H1 (cell line): ENCODE measurements around the gene DENND4C. TPM values are rescaled to one million over a fixed set of nuclear protein-coding genes. Genes with fewer than 3 reads are reported as not detected.

Experiments used
- CTCF ChIA-PET: fragments of 300-600 bp; sonication (Branson Sonifier 250); formaldehyde crosslinking; loops from one replicate; lab custom pipeline; 2021; ENCODE audit not compliant: partially characterized antibody; lab: Charles Lee
- POLR2A ChIA-PET: fragments of 300-600 bp; sonication (Branson Sonifier 250); formaldehyde crosslinking; loops from one replicate; lab custom pipeline; 2021; ENCODE audit warnings: inconsistent platforms; ENCODE audit not compliant: partially characterized antibody; lab: Charles Lee
- DNase-seq, 2 experiments: peaks; one replicate each; pipeline versions ENCODE4 v3.0.0 to v3.0.0-alpha.2; 2010 to 2022; ENCODE audit warnings: low spot score in 2 of 2, low read depth in 1 of 2, mixed read lengths in 1 of 2
- FAIRE-seq: peaks from 2 replicates; lab custom pipeline; 2011; peaks lifted over from hg19 to GRCh38; lab: Jason Lieb, UNC
- H2AFZ ChIP-seq: 2 replicates; pipeline ENCODE4 v1.8.1; 2012; ENCODE audit warnings: low read length, inconsistent platforms
- H2AK5ac ChIP-seq: 2 replicates; pipeline ENCODE4 v1.6.1; 2013; ENCODE audit warnings: low read depth, low read length
- H2BK120ac ChIP-seq: replicated peaks from 2 replicates; pipeline ENCODE3; 2013; ENCODE audit warnings: low read depth, low read length, inconsistent platforms
- H2BK12ac ChIP-seq: 2 replicates; pipeline ENCODE4 v1.6.1; 2013; ENCODE audit warnings: low read depth, low read length
- H2BK15ac ChIP-seq: 2 replicates; pipeline ENCODE4 v1.6.1; 2013; ENCODE audit warnings: low read length
- H2BK20ac ChIP-seq: 2 replicates; pipeline ENCODE4 v1.6.1; 2013; ENCODE audit warnings: low read length
- H2BK5ac ChIP-seq: 2 replicates; pipeline ENCODE4 v1.6.1; 2013; ENCODE audit warnings: low read depth, low read length
- H3K14ac ChIP-seq: 2 replicates; pipeline ENCODE4 v1.6.1; 2013; ENCODE audit warnings: inconsistent platforms; ENCODE audit not compliant: insufficient read length
- H3K18ac ChIP-seq: 2 replicates; pipeline ENCODE4 v1.6.1; 2013; ENCODE audit warnings: low read length; ENCODE audit errors: extremely low read depth
- H3K23ac ChIP-seq: 2 replicates; pipeline ENCODE4 v1.6.1; 2013; ENCODE audit warnings: inconsistent platforms; ENCODE audit not compliant: insufficient read length
- H3K23me2 ChIP-seq: 2 replicates; pipeline ENCODE4 v1.6.1; 2013; ENCODE audit warnings: low read depth, low read length
- H3K27ac ChIP-seq: 2 replicates; pipeline ENCODE4 v1.6.1; 2011; ENCODE audit warnings: low read depth, low read length, inconsistent platforms
- H3K27me3 ChIP-seq, 4 experiments: replicated peaks in 1 of 4; 1 replicate in 1 of 4; 2 replicates in 3 of 4; pipeline versions ENCODE4 v1.6.1 to v1.8.1; 2011 to 2013; ENCODE audit warnings: low read length in 3 of 4, mild to moderate bottlenecking in 3 of 4, inconsistent platforms in 2 of 4, mixed read lengths in 2 of 4, moderate library complexity in 1 of 4; ENCODE audit not compliant: control insufficient read depth in 3 of 4, insufficient read depth in 3 of 4; ENCODE audit errors: extremely low read depth in 1 of 4
- H3K36me3 ChIP-seq, 4 experiments: 2 replicates each; pipeline versions ENCODE4 v1.6.1 to v1.8.1; 2011 to 2013; ENCODE audit warnings: mild to moderate bottlenecking in 4 of 4, low read length in 3 of 4, moderate library complexity in 2 of 4, control low read depth in 1 of 4, inconsistent platforms in 1 of 4; ENCODE audit not compliant: insufficient read depth in 4 of 4, control insufficient read depth in 2 of 4
- H3K4ac ChIP-seq: replicated peaks from 2 replicates; pipeline ENCODE3; 2013; ENCODE audit warnings: low read length, low read depth, mixed read lengths, inconsistent platforms; ENCODE audit not compliant: insufficient read length
- H3K4me1 ChIP-seq, 4 experiments: replicated peaks in 1 of 4; 1 replicate in 1 of 4; 2 replicates in 3 of 4; pipeline versions ENCODE4 v1.6.1 to v1.8.1; 2011 to 2013; ENCODE audit warnings: low read length in 3 of 4, inconsistent platforms in 2 of 4, mixed read lengths in 1 of 4; ENCODE audit not compliant: insufficient read depth in 4 of 4, control insufficient read depth in 3 of 4
- H3K4me2 ChIP-seq, 2 experiments: 2 replicates each; pipeline versions ENCODE4 v1.6.1 to v1.8.1; 2011 to 2013; ENCODE audit warnings: low read depth in 2 of 2, low read length in 2 of 2, control low read depth in 1 of 2, inconsistent platforms in 1 of 2, mild to moderate bottlenecking in 1 of 2; ENCODE audit not compliant: insufficient read depth in 1 of 2
- H3K4me3 ChIP-seq, 4 experiments: fragments of 200-600, 300-600 bp in 1 of 4; sonication (generic), shearing (Covaris generic), sonication (Bioruptor Twin) in 1 of 4; 2 replicates each; pipeline versions ENCODE4 v1.5.1 to v1.8.1; 2011 to 2016; ENCODE audit warnings: low read length in 4 of 4, low read depth in 3 of 4, control low read depth in 2 of 4, inconsistent platforms in 2 of 4, mild to moderate bottlenecking in 2 of 4, mixed read lengths in 1 of 4, moderate library complexity in 1 of 4; ENCODE audit not compliant: insufficient read depth in 2 of 4; ENCODE audit errors: extremely low read depth in 1 of 4
- H3K56ac ChIP-seq: replicated peaks from 2 replicates; pipeline ENCODE3; 2013; ENCODE audit warnings: low read depth, mild to moderate bottlenecking, mixed read lengths, low read length, inconsistent platforms; ENCODE audit not compliant: insufficient read length
- H3K79me1 ChIP-seq: 2 replicates; pipeline ENCODE4 v1.6.1; 2013; ENCODE audit warnings: low read depth, low read length, control low read depth
- H3K79me2 ChIP-seq, 2 experiments: 2 replicates each; pipeline versions ENCODE4 v1.6.1 to v1.8.1; 2012 to 2013; ENCODE audit warnings: low read length in 2 of 2, mild to moderate bottlenecking in 2 of 2, inconsistent platforms in 1 of 2; ENCODE audit not compliant: insufficient read depth in 2 of 2, control insufficient read depth in 1 of 2
- H3K9ac ChIP-seq, 4 experiments: replicated peaks in 1 of 4; 1 replicate in 1 of 4; 2 replicates in 3 of 4; pipeline versions ENCODE4 v1.6.1 to v1.8.1; 2011 to 2013; ENCODE audit warnings: low read depth in 3 of 4, low read length in 3 of 4, control low read depth in 2 of 4, mild to moderate bottlenecking in 2 of 4, moderate library complexity in 2 of 4, inconsistent platforms in 1 of 4; ENCODE audit errors: extremely low read depth in 1 of 4
- H3K9me3 ChIP-seq, 2 experiments: 2 replicates each; pipeline versions ENCODE4 v1.6.1 to v1.8.1; 2012 to 2013; ENCODE audit warnings: mild to moderate bottlenecking in 2 of 2, moderate library complexity in 2 of 2, control low read depth in 1 of 2, inconsistent platforms in 1 of 2, low read depth in 1 of 2, low read length in 1 of 2, mixed read lengths in 1 of 2; ENCODE audit not compliant: insufficient read depth in 2 of 2
- H4K20me1 ChIP-seq, 2 experiments: replicated peaks in 1 of 2; 2 replicates each; pipeline versions ENCODE3 to v1.8.1; 2011 to 2013; ENCODE audit warnings: inconsistent platforms in 2 of 2, low read length in 2 of 2, mild to moderate bottlenecking in 1 of 2; ENCODE audit not compliant: insufficient read depth in 2 of 2, control insufficient read depth in 1 of 2
- H4K5ac ChIP-seq: 2 replicates; pipeline ENCODE4 v1.6.1; 2013; ENCODE audit warnings: low read length, low read depth, mixed read lengths, inconsistent platforms; ENCODE audit not compliant: insufficient read length
- H4K8ac ChIP-seq: 2 replicates; pipeline ENCODE4 v1.8.0; 2013; ENCODE audit warnings: mild to moderate bottlenecking, moderate library complexity, low read length, inconsistent platforms; ENCODE audit not compliant: insufficient read depth; ENCODE audit errors: extremely low read depth
- H4K91ac ChIP-seq: replicated peaks from 2 replicates; pipeline ENCODE3; 2013; ENCODE audit warnings: low read length, mixed read lengths, inconsistent platforms; ENCODE audit not compliant: insufficient read length
- ASH2L ChIP-seq: fragments of 200-600, 300-600 bp; sonication (generic); IDR thresholded peaks from one replicate; pipeline ENCODE4 v1.7.1; 2017; ENCODE audit warnings: low read length
- BCL11A ChIP-seq, 2 experiments: IDR thresholded peaks; one replicate each; pipeline ENCODE4 v1.6.1; 2011; ENCODE audit warnings: low read depth in 2 of 2, low read length in 2 of 2, mild to moderate bottlenecking in 2 of 2
- HDAC2 ChIP-seq, 2 experiments: fragments of 300-600 bp in 1 of 2; sonication (generic) in 1 of 2; IDR thresholded peaks; 2 replicates each; pipeline ENCODE4 v1.6.1; 2011 to 2012; ENCODE audit warnings: low read depth in 2 of 2, low read length in 2 of 2, mild to moderate bottlenecking in 2 of 2, moderate library complexity in 2 of 2, borderline replicate concordance in 1 of 2, inconsistent platforms in 1 of 2
- JUN ChIP-seq: IDR thresholded peaks from 2 replicates; pipeline ENCODE4 v1.6.1; 2011; ENCODE audit warnings: low read depth, mild to moderate bottlenecking, improper control_type of control experiment, low read length
- KDM4A ChIP-seq: IDR thresholded peaks from one replicate; pipeline ENCODE4 v1.7.1; 2012; ENCODE audit warnings: low read depth, mild to moderate bottlenecking, moderate library complexity, low read length, inconsistent platforms; ENCODE audit not compliant: severe bottlenecking
- KDM5A ChIP-seq: fragments of 200-600 bp; IDR thresholded peaks from 2 replicates; pipeline ENCODE4 v1.7.1; 2012; ENCODE audit warnings: mild to moderate bottlenecking, low read length, inconsistent platforms, mixed read lengths
- NRF1 ChIP-seq: IDR thresholded peaks from 2 replicates; pipeline ENCODE4 v1.6.1; 2011; ENCODE audit warnings: mild to moderate bottlenecking, low read depth, low read length, improper control_type of control experiment
- POLR2A ChIP-seq, 2 experiments: IDR thresholded peaks; 1 replicate in 1 of 2; 2 replicates in 1 of 2; pipeline ENCODE4 v1.6.1; 2011; ENCODE audit warnings: low read depth in 2 of 2, low read length in 2 of 2, mild to moderate bottlenecking in 2 of 2; ENCODE audit errors: control extremely low read depth in 1 of 2
- RXRA ChIP-seq: IDR thresholded peaks from 2 replicates; pipeline ENCODE4 v1.6.1; 2011; ENCODE audit warnings: low read depth, mild to moderate bottlenecking, low read length, moderate library complexity; ENCODE audit not compliant: insufficient read depth
- SIN3A ChIP-seq, 2 experiments: IDR thresholded peaks in 1 of 2; conservative IDR thresholded peaks in 1 of 2; 2 replicates each; pipeline ENCODE4 v1.6.1; 2011 to 2012; ENCODE audit warnings: low read length in 2 of 2, improper control_type of control experiment in 1 of 2, low read depth in 1 of 2, mild to moderate bottlenecking in 1 of 2
- TBP ChIP-seq: IDR thresholded peaks from 2 replicates; pipeline ENCODE4 v1.6.1; 2011; ENCODE audit warnings: low read depth, low read length, improper control_type of control experiment
- WGBS, 2 experiments: shearing (Covaris generic) in 1 of 2; methylation state at CpG; one replicate each; pipeline versions ENCODE4 v1.1.6 to v1.1.7; 2013 to 2015; ENCODE audit warnings: low lambda C conversion rate in 2 of 2, mixed read lengths in 2 of 2, inconsistent platforms in 1 of 2, low coverage in 1 of 2, missing lambda C conversion rate in 1 of 2; ENCODE audit not compliant: insufficient replicate concordance in 2 of 2, insufficient coverage in 1 of 2, insufficient read length in 1 of 2; ENCODE audit errors: extremely low coverage in 1 of 2, missing lambda C conversion rate in 1 of 2; 5-methylcytosine and 5-hydroxymethylcytosine counted together
- polyA plus RNA-seq, 7 experiments: library from polyadenylated mRNA; depleted of rRNA in 3 of 7; stranded (reverse) in 5 of 7; unstranded in 2 of 7; fragments of >200 nt in 5 of 7; fragments of 200-250 nt in 2 of 7; gene quantifications; 1 replicate in 5 of 7; 2 replicates in 1 of 7; 4 replicates in 1 of 7; pipeline versions ENCODE4 v1.2.1 to v1.2.3, GENCODE V29; 2011 to 2013; ENCODE audit warnings: missing spikeins in 2 of 7, mixed read lengths in 2 of 7
- total RNA-seq: library from RNA; stranded (reverse); fragmentation: NEBNext Ultra II Directional; extraction: Animal tissue kit (Norgen Biotek cat#: 25700); gene quantifications from 2 replicates; pipeline ENCODE4 v1.2.1, GENCODE V29; 2021

DENND4C gene
- total and polyA plus RNA-seq, 2 of the 8 experiments (the other 6 are each of a cell fraction or from before 2014, with no cell fraction given): 6.9 to 18.9 TPM

DNA sequence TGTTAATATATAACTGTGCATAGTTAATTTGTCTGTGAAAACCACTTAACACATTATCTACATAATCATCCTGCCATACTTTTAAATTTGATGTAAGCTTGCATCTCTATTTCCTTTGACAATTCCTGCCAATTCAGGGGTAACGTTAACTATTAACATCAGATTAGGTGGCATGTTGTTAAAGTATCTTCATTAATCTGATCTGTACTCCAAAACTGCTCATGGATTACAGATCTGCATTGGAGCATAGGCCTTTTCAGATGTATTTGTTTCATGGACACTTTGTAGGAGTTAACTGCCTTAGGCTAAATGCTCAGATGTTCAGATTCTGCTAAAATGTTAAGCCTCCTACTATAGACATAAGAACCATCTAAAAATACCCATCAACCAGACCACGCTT, 146.4 kb downstream of the DENND4C start:
- H3K23me2 ChIP-seq: peaks cover 9% of the 10 kb centered on the region
- H3K27ac ChIP-seq: no peak overlapping the region
- peaks cover 5 to 14% of the 10 kb centered on the region in 2 experiments for H4K20me1 ChIP-seq
- no peak overlapping the region for H3K14ac ChIP-seq
- peak overlapping the region; percentile 75 to 78; a peak in 2 of 4 replicates for H3K4me2 ChIP-seq
- H2BK15ac ChIP-seq: no peak overlapping the region
- H2BK12ac ChIP-seq: no peak overlapping the region
- no peaks in the 10 kb centered on the region for H3K27me3 ChIP-seq
- peak overlapping the region in 1 of 4 experiments; percentile 75; a peak in 2 of 8 replicates for H3K4me3 ChIP-seq
- no peak overlapping the region for H3K9ac ChIP-seq
- H3K79me2 ChIP-seq: peaks cover 7 to 39% of the 10 kb centered on the region in 2 experiments; a peak in 3 of 4 replicates
- H3K4me1 ChIP-seq: peaks cover 0 to 7% (median 2%) of the 10 kb centered on the region in 4 experiments; a peak in 2 of 7 replicates
- no peaks in the 10 kb centered on the region for H3K9me3 ChIP-seq
- H4K8ac ChIP-seq: no peak overlapping the region
- H3K18ac ChIP-seq: no peak overlapping the region
- no peak overlapping the region for H2BK5ac ChIP-seq
- no peak for DNase-seq
- H2AFZ ChIP-seq: no peak overlapping the region
- H2BK120ac ChIP-seq: no peak overlapping the region
- no peak overlapping the region for H2AK5ac ChIP-seq
- POLR2A ChIA-PET: interaction anchor here (0.9 to 6.5 kb wide), 19 partner anchors 14 to 356 kb away, joined by 3 to 113 read pairs (median 4); partner anchors contain the start of gene DENND4C
- no peak overlapping the region for H4K91ac ChIP-seq
- H3K36me3 ChIP-seq: peaks cover 22 to 74% (median 51%) of the 10 kb centered on the region in 4 experiments
- TF ChIP-seq SIN3A (conservative IDR thresholded peaks at IDR 0.05 in 1 of 2, IDR thresholded peaks at IDR 0.05 in 1 of 2; ENCODE audit: low read depth in 1 of 2, low read length in 2 of 2): no peak
- no peak for TF ChIP-seq RXRA
- no peak for TF ChIP-seq HDAC2 (IDR thresholded peaks at IDR 0.05; ENCODE audit: borderline replicate concordance in 1 of 2, low read depth in 2 of 2, low read length in 2 of 2)
- peak in 1 of 2 experiments; percentile 37; a peak in 1 of 3 replicates for TF ChIP-seq POLR2A (IDR thresholded peaks at IDR 0.05; ENCODE audit: control extremely low read depth in 1 of 2, low read depth in 2 of 2, low read length in 2 of 2)
- TF ChIP-seq NRF1: 0 out of 2 replicates have a peak, but pooled peaks have one; percentile 8
- TF ChIP-seq KDM4A: no peak
- no peak for TF ChIP-seq ASH2L
- TF ChIP-seq BCL11A (IDR thresholded peaks at IDR 0.05; ENCODE audit: low read depth in 2 of 2, low read length in 2 of 2): no peak
- TF ChIP-seq KDM5A: no peak
- no peak for TF ChIP-seq JUN
- TF ChIP-seq TBP: no peak
- no peaks in the 10 kb centered on the region for H3K79me1 ChIP-seq
- no peak overlapping the region for H2BK20ac ChIP-seq
- H4K5ac ChIP-seq: no peak overlapping the region
- no peak overlapping the region for H3K4ac ChIP-seq
- no peak overlapping the region for H3K23ac ChIP-seq
- WGBS, 2 experiments: 91% methylated on average over 2 of the region's 2 CpGs; no CpG with 5 or more reads in 1 of the 2 experiments
- CTCF ChIA-PET: interaction anchor here (1.2 to 2.3 kb wide), 2 partner anchors 80 to 88 kb away, joined by 3 to 5 read pairs; no protein-coding TSS in a partner anchor
- H3K56ac ChIP-seq: no peak overlapping the region
- no peak for FAIRE-seq
